ENCODE measurements around the gene TMEM132E.

Gene TMEM132E

GRCh38 chr17:34667656-34668055, 88.3 kb downstream of the TMEM132E start:
- DNase-seq: no peak

DNA sequence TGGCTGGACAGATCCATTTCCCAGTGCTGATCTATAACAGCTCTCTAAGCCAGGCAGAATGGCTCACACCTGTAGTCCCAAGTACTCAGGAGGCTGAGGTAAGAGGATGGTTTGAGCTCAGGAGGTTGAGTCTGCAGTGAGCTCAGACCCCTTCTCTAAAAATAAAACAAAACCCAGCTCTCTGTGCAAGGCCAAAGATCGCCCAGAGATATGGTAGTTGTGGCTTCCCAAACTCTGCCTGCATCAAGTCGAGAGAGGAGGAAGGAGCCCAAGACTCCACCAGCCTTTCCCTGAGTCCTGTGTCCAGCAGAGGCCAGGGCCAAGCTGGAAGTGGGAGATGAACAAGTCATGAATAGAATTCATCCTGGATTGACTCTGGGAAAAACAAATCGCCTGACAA, 88.8 kb downstream of the TMEM132E start:
- DNase-seq: no peak

DNA sequence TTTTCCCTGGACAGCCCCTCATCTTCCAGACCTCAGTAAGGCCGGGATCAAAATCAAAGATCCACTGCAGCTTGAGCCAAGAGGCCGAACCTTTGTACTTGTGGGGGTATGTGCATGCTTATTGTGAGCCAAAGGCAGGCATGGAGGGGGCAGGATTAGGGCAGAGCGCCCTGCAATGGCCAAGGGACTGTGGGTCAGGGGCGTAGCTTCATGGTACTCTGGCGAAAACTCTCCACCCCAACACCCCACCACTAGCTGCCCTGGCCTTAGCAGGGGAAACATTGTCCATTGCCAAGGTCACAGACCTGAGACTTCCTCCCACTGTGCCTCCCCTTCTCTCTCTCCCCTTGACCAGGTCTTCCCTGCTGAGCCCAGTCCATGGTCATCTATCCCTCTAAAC, 90.1 kb downstream of the TMEM132E start:
- DNase-seq: no peak

DNA sequence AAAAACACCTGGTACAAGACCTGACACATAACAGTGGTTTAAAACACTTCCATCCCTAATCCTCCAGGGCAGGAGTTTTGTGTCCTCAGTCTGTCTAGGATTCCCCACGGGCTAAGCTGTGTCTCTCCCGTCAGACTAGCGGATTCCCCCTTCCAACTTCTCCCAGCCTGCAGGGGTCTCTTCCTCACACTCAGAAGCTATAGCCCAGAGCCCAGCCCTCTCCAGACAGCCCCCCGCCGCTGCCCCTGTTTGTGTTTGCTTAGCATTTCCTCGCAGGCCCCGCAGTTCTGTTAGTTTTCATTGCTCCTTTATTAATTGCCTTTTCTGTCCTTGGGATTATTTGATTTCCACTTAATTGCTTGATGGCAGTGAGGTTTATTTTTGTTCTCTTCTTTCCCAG, 91.2 kb downstream of the TMEM132E start:
- DNase-seq: no peak

GRCh38 chr17:34671191-34671590, 91.8 kb downstream of the TMEM132E start:
- no peak for DNase-seq

DNA sequence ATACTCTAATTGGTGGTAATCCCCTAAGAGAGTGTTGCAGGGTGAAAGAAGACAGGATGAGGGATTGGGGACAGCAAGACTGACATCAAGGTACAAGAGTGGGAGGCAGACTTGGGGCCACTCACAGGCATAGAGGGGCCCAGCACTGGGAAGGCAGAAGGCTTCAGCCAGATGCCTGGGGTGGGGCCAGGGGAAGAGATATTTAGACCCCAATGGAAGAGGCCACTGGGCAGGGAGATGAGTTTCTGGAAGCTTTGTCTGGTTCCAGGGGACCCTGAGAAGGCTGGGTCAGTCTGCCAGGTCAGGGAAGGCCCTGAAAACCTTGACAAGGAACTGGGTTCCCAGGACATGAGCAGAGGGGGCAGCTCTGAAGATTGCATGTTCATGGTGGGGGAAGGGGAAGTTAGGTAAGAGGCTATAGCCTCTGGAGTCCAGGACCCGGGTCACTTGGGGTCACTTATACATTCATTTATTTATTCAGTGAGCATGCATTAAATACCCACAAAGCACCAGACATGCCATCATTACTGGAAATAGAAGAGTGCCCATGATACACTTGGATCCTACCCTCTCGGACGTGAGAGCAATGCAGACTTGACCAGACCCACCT, 92.9 kb downstream of the TMEM132E start:
- DNase-seq: no peak

DNA sequence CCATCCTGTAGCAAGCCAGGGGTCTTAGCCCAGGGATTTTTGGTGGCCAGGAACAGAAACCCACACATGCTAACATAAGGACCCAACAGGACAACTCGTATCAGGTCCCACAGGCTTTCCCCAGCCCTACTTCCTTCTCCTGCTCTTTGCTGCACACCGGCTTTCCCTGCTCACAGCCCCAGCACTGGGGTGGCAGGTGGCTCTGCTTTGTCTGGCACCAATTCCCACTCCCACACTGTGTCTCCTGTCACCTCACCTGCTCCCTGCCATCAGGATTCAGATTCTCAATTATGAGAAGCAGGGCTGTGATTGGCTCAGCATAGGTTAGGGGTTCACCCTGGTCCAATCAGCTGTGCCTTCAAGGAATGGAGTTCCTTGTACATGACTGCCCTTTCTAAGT, 94.1 kb downstream of the TMEM132E start:
- no peak for DNase-seq

- no peak for DNase-seq
Measured at GRCh38 chr17:34673995-34674890, 94.9 kb downstream of the TMEM132E start.

DNA sequence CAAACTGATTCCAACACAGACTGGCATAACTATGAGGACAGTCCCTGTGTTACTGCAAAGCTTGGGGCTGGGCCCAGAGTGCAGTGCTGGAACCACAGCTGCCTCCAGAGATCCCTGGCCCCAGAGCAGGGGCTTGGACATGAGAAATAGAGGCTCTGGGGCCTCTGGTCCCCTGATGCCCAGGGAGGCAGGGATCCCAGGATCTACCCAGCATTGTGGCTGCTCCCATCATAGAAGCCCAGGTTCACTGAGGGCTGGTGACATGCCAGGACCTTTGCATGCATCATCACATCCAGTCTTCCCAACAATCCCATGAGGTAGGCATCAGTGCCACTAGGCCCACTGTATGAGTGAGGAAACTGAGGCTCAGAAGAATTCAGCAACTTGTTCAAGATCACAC, 95.8 kb downstream of the TMEM132E start:
- no peak for DNase-seq

DNA sequence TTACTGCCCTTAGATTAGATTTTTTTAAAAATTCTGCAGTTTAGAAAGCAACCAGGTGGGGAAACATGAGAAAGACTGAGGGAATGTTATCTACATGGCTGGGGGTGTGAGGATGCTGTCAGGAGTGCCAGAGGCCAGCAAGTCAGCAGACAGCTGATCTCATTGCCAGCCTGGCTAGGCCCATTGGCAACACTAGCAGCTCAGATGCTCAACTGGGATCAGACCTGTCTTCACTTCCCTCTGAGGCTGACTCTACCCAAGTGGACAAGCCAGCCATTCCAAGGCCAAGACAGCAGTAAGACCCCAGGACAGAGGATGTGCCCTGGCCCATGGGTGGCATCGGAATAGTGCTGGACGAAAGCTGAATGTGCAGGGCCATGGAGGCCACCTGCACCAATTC, 96.2 kb downstream of the TMEM132E start:
- DNase-seq: no peak

DNA sequence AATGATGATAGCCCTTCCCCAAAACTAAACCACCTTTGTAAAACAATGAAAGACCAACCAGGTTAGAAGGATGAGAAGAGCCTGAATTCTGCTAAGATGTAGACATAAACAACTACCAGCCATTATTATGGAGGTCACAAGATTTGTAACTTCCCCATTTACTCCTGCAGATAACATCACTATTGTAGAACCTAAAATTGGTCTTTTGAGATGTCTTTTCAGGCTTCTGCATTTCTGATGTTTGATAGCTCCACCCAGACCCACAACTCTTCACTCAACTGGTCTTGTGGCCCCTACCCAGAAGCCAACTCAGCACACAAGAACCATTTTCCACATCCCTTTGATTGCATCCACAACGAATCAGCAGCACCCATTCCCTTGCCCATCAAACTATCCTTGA, 100.8 kb downstream of the TMEM132E start:
- DNase-seq: no peak

DNA sequence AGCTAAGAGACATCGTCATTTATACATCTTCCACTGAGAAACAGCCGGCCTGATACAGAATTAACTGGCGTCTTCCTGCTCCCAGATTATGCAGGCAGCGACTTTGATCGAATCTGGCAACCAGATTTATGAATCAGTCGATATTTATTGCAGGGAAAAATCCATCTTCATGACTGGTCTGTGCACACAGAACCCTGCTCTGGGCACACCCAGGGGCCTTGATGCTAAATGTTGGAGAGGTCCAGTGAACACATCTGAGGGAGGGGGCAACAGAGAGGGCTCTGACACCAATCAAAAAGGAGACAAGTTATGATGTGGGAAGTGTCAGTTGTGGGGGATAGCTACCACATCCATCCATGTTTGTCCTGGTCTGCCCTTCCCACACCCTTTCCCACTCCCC, 102.9 kb downstream of the TMEM132E start:
- DNase-seq: no peak

- DNase-seq: no peak
Measured at GRCh38 chr17:34683390-34683789, 104.0 kb downstream of the TMEM132E start.
